Skeletal muscle satellite cell (primary cell): ENCODE data around the gene FBXL13.

Source experiments
- H3K27me3 ChIP-seq: 2 replicates; pipeline ENCODE4 v1.7.0; 2013; ENCODE audit warnings: low read length; ENCODE audit not compliant: control insufficient read depth, insufficient read depth
- H3K36me3 ChIP-seq: 2 replicates; pipeline ENCODE4 v1.7.0; 2013; ENCODE audit warnings: mild to moderate bottlenecking, control low read depth, low read length; ENCODE audit not compliant: insufficient read depth
- H3K4me1 ChIP-seq: 2 replicates; pipeline ENCODE4 v1.7.0; 2013; ENCODE audit warnings: low read length; ENCODE audit not compliant: control insufficient read depth, insufficient read depth
- H3K4me2 ChIP-seq: 2 replicates; pipeline ENCODE4 v1.7.0; 2013; ENCODE audit warnings: mild to moderate bottlenecking, low read length
- H3K4me3 ChIP-seq: 2 replicates; pipeline ENCODE4 v1.7.0; 2013; ENCODE audit warnings: low read length
- H3K9ac ChIP-seq: 2 replicates; pipeline ENCODE4 v1.7.0; 2013; ENCODE audit warnings: mild to moderate bottlenecking, low read depth, low read length, moderate library complexity
- H3K9me3 ChIP-seq: replicated peaks from 2 replicates; pipeline ENCODE4 v1.7.0; 2013; ENCODE audit warnings: mild to moderate bottlenecking, control low read depth, low read length

FBXL13 gene

DNA sequence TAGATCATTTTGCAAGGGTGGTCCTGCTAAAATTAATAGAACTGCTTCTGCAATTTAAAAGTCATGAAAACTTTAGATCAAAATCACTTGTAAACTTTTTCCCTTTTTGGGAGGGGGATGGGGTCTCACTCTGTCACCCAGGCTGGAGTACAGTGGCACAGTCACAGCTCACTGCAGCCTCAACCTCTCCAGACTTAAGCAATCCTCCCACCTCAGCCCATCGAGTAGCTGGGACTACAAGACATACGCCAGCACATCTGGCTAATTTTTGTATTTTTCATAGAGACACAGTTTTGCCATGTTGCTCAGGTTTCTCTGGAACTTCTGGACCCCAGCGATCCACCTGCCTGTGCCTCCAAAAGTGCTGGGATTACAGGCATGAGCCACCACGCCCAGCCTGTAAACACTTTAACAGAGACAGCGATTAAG, 82.1 kb downstream of the FBXL13 start:
- H3K4me3 ChIP-seq, result no peak overlapping the region
- no peaks in the 10 kb centered on the region for H3K27me3 ChIP-seq
- H3K36me3 ChIP-seq, result no peaks in the 10 kb centered on the region
- no peak overlapping the region for H3K9ac ChIP-seq
- no peaks in the 10 kb centered on the region for H3K9me3 ChIP-seq
- peak overlapping the region; percentile 22 for H3K4me2 ChIP-seq
- H3K4me1 ChIP-seq, result peaks cover 52% of the 10 kb centered on the region

DNA sequence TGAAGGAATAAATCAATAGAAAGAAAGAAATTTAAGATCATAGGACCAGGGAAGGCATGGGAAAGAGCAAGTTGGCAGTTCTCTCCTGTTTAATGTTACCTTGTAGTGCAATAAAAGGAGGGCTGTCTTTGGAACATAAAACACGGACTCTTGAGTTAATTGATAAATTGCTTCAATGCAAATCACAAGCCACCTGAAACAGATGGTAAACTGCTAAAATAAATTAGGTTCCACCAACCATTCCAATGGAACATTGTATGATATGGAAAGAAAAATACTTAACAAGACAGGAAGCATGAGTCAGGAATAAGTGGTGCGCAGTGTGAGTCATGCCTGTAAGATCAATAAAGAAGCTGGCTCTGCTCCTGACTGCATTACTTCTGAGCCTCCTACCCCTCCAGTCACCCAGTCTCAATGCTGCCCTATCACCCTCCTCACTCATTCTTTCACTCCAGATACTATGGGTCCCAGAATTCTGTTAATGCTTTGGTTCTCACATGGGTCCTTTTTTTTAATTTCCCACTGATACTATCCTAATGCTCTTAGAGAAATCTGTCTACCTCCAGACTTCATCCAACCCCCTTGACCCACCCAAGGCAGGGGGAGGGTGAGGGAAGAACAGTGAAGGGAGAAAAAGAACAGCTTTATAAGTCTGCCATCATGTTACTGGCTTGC, 82.9 kb downstream of the FBXL13 start:
- Histone ChIP-seq H3K9ac (peak overlapping the region; percentile 15), H3K4me3 (no peak overlapping the region), H3K4me2 (peak overlapping the region; percentile 46), H3K27me3 (no peaks in the 10 kb centered on the region), H3K36me3 (no peaks in the 10 kb centered on the region), H3K9me3 (no peaks in the 10 kb centered on the region), H3K4me1 (peaks cover 52% of the 10 kb centered on the region)

- H3K9ac ChIP-seq, result no peak overlapping the region
- no peaks in the 10 kb centered on the region for H3K27me3 ChIP-seq
- peak overlapping the region; percentile 46 for H3K4me2 ChIP-seq
- H3K9me3 ChIP-seq, result no peaks in the 10 kb centered on the region
- H3K4me1 ChIP-seq, result peaks cover 54% of the 10 kb centered on the region
- H3K4me3 ChIP-seq, result no peak overlapping the region
- no peaks in the 10 kb centered on the region for H3K36me3 ChIP-seq
Measured at GRCh38 chr7:102991077-102991539, 83.5 kb downstream of the FBXL13 start.

DNA sequence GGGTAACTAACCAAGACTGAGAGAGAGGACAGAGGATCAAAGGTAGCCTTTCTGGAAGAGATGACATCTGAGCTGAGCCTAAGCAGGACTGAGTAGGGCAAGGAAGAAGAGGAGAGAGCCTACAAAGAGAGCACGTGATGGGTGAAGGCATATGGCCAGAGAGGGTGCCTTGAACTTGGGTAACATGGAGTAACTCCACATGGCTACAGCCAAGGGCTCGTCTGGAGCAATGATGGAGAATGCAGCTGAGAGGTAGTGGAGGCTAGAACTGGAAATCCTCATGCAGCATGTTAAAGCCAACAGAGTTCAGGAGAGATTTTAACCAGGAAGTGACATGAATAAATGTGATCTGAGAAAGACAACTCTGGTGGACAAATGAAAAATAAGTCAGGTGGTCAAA, 84.0 kb downstream of the FBXL13 start:
- Histone ChIP-seq H3K36me3 (no peaks in the 10 kb centered on the region), H3K4me1 (peaks cover 59% of the 10 kb centered on the region), H3K4me2 (no peak overlapping the region), H3K4me3 (no peak overlapping the region), H3K9me3 (no peaks in the 10 kb centered on the region), H3K27me3 (no peaks in the 10 kb centered on the region), H3K9ac (no peak overlapping the region)

- H3K9ac ChIP-seq, result no peak overlapping the region
- H3K9me3 ChIP-seq, result no peaks in the 10 kb centered on the region
- H3K36me3 ChIP-seq, result no peaks in the 10 kb centered on the region
- no peak overlapping the region for H3K4me3 ChIP-seq
- no peaks in the 10 kb centered on the region for H3K27me3 ChIP-seq
- peaks cover 65% of the 10 kb centered on the region for H3K4me1 ChIP-seq
- H3K4me2 ChIP-seq, result no peak overlapping the region
Measured at GRCh38 chr7:102988631-102989560, 85.7 kb downstream of the FBXL13 start.

DNA sequence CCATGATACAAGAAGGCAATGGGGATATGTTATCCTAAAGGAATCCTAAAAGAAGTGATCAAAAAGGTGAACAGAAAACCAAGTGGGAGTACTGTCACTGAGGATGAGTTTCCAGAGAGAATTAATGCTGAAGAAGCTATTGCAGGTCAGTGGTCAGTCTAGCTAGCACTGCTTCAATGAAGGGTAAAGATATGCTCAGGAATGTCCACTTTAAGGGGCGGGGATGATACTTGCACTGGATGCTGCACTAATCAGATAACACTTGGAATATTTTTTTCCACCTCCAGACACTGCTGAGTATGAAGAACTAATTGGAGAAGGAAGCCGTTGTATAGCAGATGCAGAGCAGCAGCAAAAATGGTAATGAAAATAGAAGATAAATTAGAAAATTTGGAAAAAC, 86.5 kb downstream of the FBXL13 start:
- Histone ChIP-seq H3K4me3 (no peak overlapping the region), H3K27me3 (no peaks in the 10 kb centered on the region), H3K36me3 (no peaks in the 10 kb centered on the region), H3K4me1 (peaks cover 57% of the 10 kb centered on the region), H3K9ac (no peak overlapping the region), H3K9me3 (no peaks in the 10 kb centered on the region), H3K4me2 (no peak overlapping the region)

GRCh38 chr7:102985176-102985783, 89.3 kb downstream of the FBXL13 start:
- Histone ChIP-seq H3K4me1 (peaks cover 30% of the 10 kb centered on the region), H3K4me2 (peak overlapping the region; percentile 38), H3K4me3 (no peak overlapping the region), H3K9ac (no peak overlapping the region), H3K9me3 (no peaks in the 10 kb centered on the region), H3K27me3 (no peaks in the 10 kb centered on the region), H3K36me3 (no peaks in the 10 kb centered on the region)

- Histone ChIP-seq H3K36me3 (no peaks in the 10 kb centered on the region), H3K4me3 (no peak overlapping the region), H3K9ac (no peak overlapping the region), H3K4me1 (peaks cover 15% of the 10 kb centered on the region), H3K9me3 (no peaks in the 10 kb centered on the region), H3K27me3 (no peaks in the 10 kb centered on the region), H3K4me2 (no peak overlapping the region)
Measured at GRCh38 chr7:102983602-102984001, 91.0 kb downstream of the FBXL13 start.

DNA sequence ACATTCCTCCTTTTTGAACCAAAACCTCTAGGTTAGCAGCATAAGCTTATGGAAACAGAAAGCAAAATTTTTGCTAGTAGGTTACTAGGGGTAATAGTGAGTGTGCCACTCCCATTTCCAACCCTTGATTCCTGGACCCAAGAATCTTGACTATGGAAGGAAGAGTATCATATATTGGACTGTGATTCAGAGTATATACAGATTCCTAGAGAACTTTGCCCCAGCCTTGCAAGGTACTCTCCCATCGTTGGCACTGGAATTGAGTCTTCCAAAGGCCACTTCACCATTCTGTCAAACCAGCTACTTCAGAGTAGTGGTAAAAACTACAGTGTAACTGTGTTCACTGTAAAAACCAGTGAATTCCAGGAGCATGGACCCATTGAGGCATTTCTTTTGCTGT, 92.4 kb downstream of the FBXL13 start:
- Histone ChIP-seq H3K36me3 (no peaks in the 10 kb centered on the region), H3K9me3 (no peaks in the 10 kb centered on the region), H3K9ac (no peak overlapping the region), H3K4me1 (peaks cover 21% of the 10 kb centered on the region), H3K4me3 (no peak overlapping the region), H3K27me3 (no peaks in the 10 kb centered on the region), H3K4me2 (no peak overlapping the region)

GRCh38 chr7:102981451-102981850, 93.1 kb downstream of the FBXL13 start:
- Histone ChIP-seq H3K36me3 (no peaks in the 10 kb centered on the region), H3K4me3 (no peak overlapping the region), H3K27me3 (no peaks in the 10 kb centered on the region), H3K4me2 (no peak overlapping the region), H3K9me3 (no peaks in the 10 kb centered on the region), H3K9ac (no peak overlapping the region), H3K4me1 (peaks cover 21% of the 10 kb centered on the region)

DNA sequence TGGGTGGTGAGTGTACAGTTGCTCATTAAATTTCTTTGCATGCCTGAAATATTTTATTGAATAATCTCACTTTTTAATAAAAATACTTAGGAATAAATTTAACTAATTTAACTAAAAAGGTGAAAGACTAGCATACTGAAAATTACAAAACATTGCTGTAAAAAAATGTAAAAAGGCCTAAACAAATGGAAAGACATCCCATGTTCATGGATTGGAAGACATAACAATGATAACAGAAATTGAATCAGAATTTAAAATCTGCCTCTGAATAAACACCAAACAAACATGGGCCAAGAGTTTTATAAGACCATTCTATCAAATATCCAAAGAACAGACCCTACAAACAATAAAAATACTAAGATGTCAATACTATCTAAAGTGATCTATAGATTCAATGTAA, 94.9 kb downstream of the FBXL13 start:
- Histone ChIP-seq H3K4me2 (no peak overlapping the region), H3K9me3 (no peaks in the 10 kb centered on the region), H3K27me3 (no peaks in the 10 kb centered on the region), H3K4me1 (peaks cover 6% of the 10 kb centered on the region), H3K9ac (no peak overlapping the region), H3K36me3 (no peaks in the 10 kb centered on the region), H3K4me3 (no peak overlapping the region)
